Activated CD4-positive, alpha-beta memory T cell treated with anti-CD3 and anti-CD28 coated beads, Interleukin-2, amount 10 ng/mL, durations not matched to agents 7 days and 5 days (primary cell): Measurements from ENCODE around the gene ARHGEF40. TPM values are rescaled to one million over a fixed set of nuclear protein-coding genes. Genes with fewer than 3 reads are reported as not detected.

Source experiments
- CTCF ChIA-PET: fragments of 350-600 bp; sonication (Branson Sonifier 250); formaldehyde crosslinking; loops from one replicate; lab custom pipeline; 2021; ENCODE audit warnings: antibody characterized with exemption, inconsistent platforms; lab: Charles Lee
- POLR2A ChIA-PET: fragments of 350-600 bp; sonication (Branson Sonifier 250); formaldehyde crosslinking; loops from one replicate; lab custom pipeline; 2021; ENCODE audit warnings: antibody characterized with exemption; lab: Charles Lee
- DNase-seq: peaks from one replicate; pipeline ENCODE4 v3.0.0-alpha.2; 2020
- H3K27ac Mint-ChIP-seq: one replicate; pipeline ENCODE4 v1.8.0; 2021; ENCODE audit warnings: mild to moderate bottlenecking, mixed read lengths
- H3K27me3 Mint-ChIP-seq: one replicate; pipeline ENCODE4 v1.8.0; 2021; ENCODE audit warnings: mixed read lengths
- H3K36me3 Mint-ChIP-seq: one replicate; pipeline ENCODE4 v1.8.0; 2021; ENCODE audit warnings: low read depth, mixed read lengths
- H3K4me1 Mint-ChIP-seq: one replicate; pipeline ENCODE4 v1.8.0; 2021; ENCODE audit warnings: mixed read lengths
- H3K4me3 Mint-ChIP-seq: one replicate; pipeline ENCODE4 v1.8.0; 2021; ENCODE audit warnings: mild to moderate bottlenecking, mixed read lengths
- H3K9me3 Mint-ChIP-seq: one replicate; pipeline ENCODE4 v1.8.0; 2021; ENCODE audit warnings: mixed read lengths
- total RNA-seq, 2 experiments: library from RNA; stranded (reverse); gene quantifications; one replicate each; pipeline ENCODE4 v1.2.3, GENCODE V29; 2021

ARHGEF40 gene
- total RNA-seq, 2 experiments from 2014 or later, result 0.18 to 0.28 TPM

DNA sequence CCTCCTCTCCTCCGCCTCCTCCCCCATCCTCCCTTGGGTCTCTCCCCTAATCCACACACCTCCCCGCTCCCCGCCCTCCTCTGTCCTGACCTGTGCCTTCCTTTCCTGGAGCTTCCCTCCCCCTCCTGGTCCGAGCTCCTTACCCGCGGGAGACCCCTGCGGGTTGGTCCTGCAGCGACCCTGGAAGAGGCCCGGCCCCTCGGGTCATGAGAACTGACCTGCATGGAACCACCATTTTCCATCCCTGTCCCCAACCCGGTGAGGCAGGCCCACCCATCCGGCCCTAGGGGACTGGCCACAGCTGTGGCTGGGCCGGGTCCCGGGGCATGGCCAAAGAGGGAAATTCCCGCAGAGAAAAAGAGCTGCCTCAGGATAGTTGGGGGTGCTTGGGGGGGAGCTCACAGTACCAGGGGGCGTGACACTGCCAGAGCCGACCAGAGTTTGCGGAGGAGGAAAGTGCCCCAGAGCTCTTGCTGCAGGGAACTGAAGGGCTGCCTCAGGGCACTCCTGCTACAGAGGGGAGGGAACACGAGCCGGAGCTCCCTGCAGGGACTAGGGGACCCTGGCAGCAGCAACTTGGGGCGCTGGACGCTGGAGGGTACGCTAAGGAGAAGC, 613 bp downstream of the ARHGEF40 start:
- peaks cover 39% of the 10 kb centered on the region for H3K4me1 Mint-ChIP-seq
- peaks cover 72% of the 10 kb centered on the region for H3K27me3 Mint-ChIP-seq
- CTCF ChIA-PET, result interaction anchor here (0.9 to 3.7 kb wide), 9 partner anchors 17 to 64 kb away, joined by 3 to 20 read pairs (median 4); no protein-coding TSS in a partner anchor
- no peaks in the 10 kb centered on the region for H3K9me3 Mint-ChIP-seq
- POLR2A ChIA-PET, result interaction anchor here (0.8 to 3.0 kb wide), 10 partner anchors 9 to 77 kb away, joined by 3 to 19 read pairs (median 4); no protein-coding TSS in a partner anchor
- peak overlapping the region; percentile 65 for H3K4me3 Mint-ChIP-seq
- peaks cover 2% of the 10 kb centered on the region for H3K36me3 Mint-ChIP-seq
- H3K27ac Mint-ChIP-seq, result peak overlapping the region; percentile 6
- no peak for DNase-seq

GRCh38 chr14:21071225-21072030, 1.3 kb downstream of the ARHGEF40 start:
- Mint-ChIP-seq H3K27ac (no peak overlapping the region), H3K9me3 (no peaks in the 10 kb centered on the region), H3K4me3 (peak overlapping the region; percentile 65), H3K36me3 (peaks cover 2% of the 10 kb centered on the region), H3K27me3 (peaks cover 67% of the 10 kb centered on the region), H3K4me1 (peaks cover 39% of the 10 kb centered on the region)
- CTCF ChIA-PET, result interaction anchor here (0.9 to 3.7 kb wide), 10 partner anchors 16 to 65 kb away, joined by 3 to 20 read pairs (median 4); partner anchors contain the start of gene TMEM253
- POLR2A ChIA-PET, result interaction anchor here (1.0 to 3.0 kb wide), 8 partner anchors 10 to 78 kb away, joined by 3 to 19 read pairs (median 4); no protein-coding TSS in a partner anchor
- peak; percentile 66 for DNase-seq

- Mint-ChIP-seq H3K27me3 (peaks cover 61% of the 10 kb centered on the region), H3K4me3 (peak overlapping the region; percentile 65), H3K9me3 (no peaks in the 10 kb centered on the region), H3K27ac (no peak overlapping the region), H3K4me1 (peaks cover 39% of the 10 kb centered on the region), H3K36me3 (peaks cover 2% of the 10 kb centered on the region)
- no peak for DNase-seq
- POLR2A ChIA-PET, result interaction anchor here (1.1 to 3.0 kb wide), 6 partner anchors 10 to 56 kb away, joined by 3 to 19 read pairs (median 6); no protein-coding TSS in a partner anchor
- CTCF ChIA-PET, result interaction anchor here (0.9 to 3.7 kb wide), 10 partner anchors 15 to 66 kb away, joined by 3 to 20 read pairs (median 4); partner anchors contain the start of gene TMEM253
Measured at GRCh38 chr14:21072031-21072473, 1.9 kb downstream of the ARHGEF40 start.

DNA sequence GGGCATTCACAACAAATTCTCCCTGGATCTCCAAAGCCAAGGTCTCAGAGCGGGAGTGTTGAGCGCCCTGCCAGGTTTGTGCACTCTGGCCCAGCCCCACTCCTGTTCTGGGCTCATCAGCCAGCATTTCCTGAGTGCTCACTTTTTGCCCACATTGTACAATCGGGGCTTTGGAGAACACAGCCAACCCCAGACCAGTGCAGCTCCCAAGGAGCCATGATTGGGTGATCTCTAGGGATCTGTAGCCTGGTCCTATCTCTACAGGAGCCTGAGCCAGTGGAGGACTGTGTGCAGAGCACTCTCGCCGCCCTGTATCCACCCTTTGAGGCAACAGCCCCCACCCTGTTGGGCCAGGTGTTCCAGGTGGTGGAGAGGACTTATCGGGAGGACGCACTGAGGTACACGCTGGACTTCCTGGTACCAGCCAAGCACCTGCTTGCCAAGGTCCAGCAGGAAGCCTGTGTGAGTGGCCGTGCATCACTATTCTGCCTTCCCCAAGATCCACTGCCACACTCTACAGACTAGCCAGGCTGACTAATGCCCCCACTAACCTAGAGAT, 2.8 kb downstream of the ARHGEF40 start:
- Mint-ChIP-seq H3K9me3 (no peaks in the 10 kb centered on the region), H3K4me3 (no peak overlapping the region), H3K27ac (no peak overlapping the region), H3K27me3 (peaks cover 54% of the 10 kb centered on the region), H3K4me1 (peaks cover 39% of the 10 kb centered on the region), H3K36me3 (peaks cover 2% of the 10 kb centered on the region)
- DNase-seq, result no peak
- POLR2A ChIA-PET, result interaction anchor here (1.4 to 3.0 kb wide), 3 partner anchors 11 to 16 kb away, joined by 3 to 19 read pairs (median 9); no protein-coding TSS in a partner anchor
- CTCF ChIA-PET, result interaction anchor here (1.4 to 3.7 kb wide), 2 partner anchors 29 to 31 kb away, joined by 3 to 20 read pairs; partner anchors contain the start of gene TMEM253

- CTCF ChIA-PET, result no interaction called here
- H3K4me1 Mint-ChIP-seq, result peaks cover 34% of the 10 kb centered on the region
- no peak overlapping the region for H3K4me3 Mint-ChIP-seq
- no peak for DNase-seq
- H3K27me3 Mint-ChIP-seq, result peaks cover 45% of the 10 kb centered on the region
- no peaks in the 10 kb centered on the region for H3K9me3 Mint-ChIP-seq
- H3K36me3 Mint-ChIP-seq, result no peaks in the 10 kb centered on the region
- POLR2A ChIA-PET, result interaction anchor here (1.4 kb wide), 1 partner anchor 13 kb away, joined by 3 read pairs; no protein-coding TSS in a partner anchor
- H3K27ac Mint-ChIP-seq, result no peak overlapping the region
Measured at GRCh38 chr14:21073921-21074320, 3.8 kb downstream of the ARHGEF40 start.

- no peak overlapping the region for H3K4me3 Mint-ChIP-seq
- POLR2A ChIA-PET, result interaction anchor here (1.4 kb wide), 1 partner anchor 13 kb away, joined by 3 read pairs; no protein-coding TSS in a partner anchor
- no peak overlapping the region for H3K27ac Mint-ChIP-seq
- H3K36me3 Mint-ChIP-seq, result no peaks in the 10 kb centered on the region
- H3K9me3 Mint-ChIP-seq, result no peaks in the 10 kb centered on the region
- H3K4me1 Mint-ChIP-seq, result peaks cover 27% of the 10 kb centered on the region
- H3K27me3 Mint-ChIP-seq, result peaks cover 38% of the 10 kb centered on the region
- DNase-seq, result no peak
- CTCF ChIA-PET, result interaction anchor here (1.1 kb wide), 1 partner anchor 30 kb away, joined by 4 read pairs; no protein-coding TSS in a partner anchor
Measured at GRCh38 chr14:21074398-21075272, 4.5 kb downstream of the ARHGEF40 start.

DNA sequence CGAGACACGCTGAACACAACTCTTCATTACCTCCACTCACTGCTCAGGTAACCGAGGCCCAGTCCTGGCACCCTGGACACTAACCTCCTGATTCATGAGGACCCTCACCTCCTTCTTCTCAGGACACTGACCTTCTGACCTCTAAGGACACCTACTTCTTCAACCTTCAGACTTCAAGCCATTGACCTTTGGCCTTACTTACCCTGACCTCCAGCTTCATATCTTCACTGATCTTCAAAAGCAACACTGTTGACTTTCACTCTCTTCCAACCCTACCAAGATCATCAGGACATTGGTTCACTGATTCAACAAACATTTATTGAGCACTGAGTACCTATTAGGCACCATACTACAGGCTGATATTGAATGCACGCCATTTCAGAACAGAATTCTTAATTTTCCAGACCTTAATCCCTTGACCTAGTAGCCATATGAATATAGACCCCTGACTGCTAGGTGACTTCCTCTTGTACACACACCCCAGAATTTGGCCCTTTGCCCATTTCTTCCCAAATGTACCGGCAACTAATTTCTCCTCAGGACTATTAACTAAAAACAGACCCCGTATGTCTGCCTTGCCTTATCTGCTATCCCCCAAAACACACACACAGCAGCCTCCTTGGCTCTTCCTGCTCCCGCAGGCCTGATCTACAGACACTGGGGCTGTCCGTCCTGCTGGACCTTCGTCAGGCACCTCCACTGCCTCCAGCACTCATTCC, 5.8 kb downstream of the ARHGEF40 start:
- Mint-ChIP-seq H3K36me3 (no peaks in the 10 kb centered on the region), H3K27ac (no peak overlapping the region), H3K4me3 (no peak overlapping the region), H3K9me3 (no peaks in the 10 kb centered on the region), H3K4me1 (peaks cover 18% of the 10 kb centered on the region), H3K27me3 (peaks cover 30% of the 10 kb centered on the region)
- POLR2A ChIA-PET, result no interaction called here
- no peak for DNase-seq
- CTCF ChIA-PET, result no interaction called here

GRCh38 chr14:21077672-21078071, 7.6 kb downstream of the ARHGEF40 start:
- peaks cover 12% of the 10 kb centered on the region for H3K27me3 Mint-ChIP-seq
- DNase-seq, result no peak
- no peak overlapping the region for H3K27ac Mint-ChIP-seq
- ChIA-PET CTCF (no interaction called here), POLR2A (no interaction called here)
- no peaks in the 10 kb centered on the region for H3K9me3 Mint-ChIP-seq
- no peaks in the 10 kb centered on the region for H3K4me1 Mint-ChIP-seq
- H3K4me3 Mint-ChIP-seq, result no peak overlapping the region
- H3K36me3 Mint-ChIP-seq, result no peaks in the 10 kb centered on the region

DNA sequence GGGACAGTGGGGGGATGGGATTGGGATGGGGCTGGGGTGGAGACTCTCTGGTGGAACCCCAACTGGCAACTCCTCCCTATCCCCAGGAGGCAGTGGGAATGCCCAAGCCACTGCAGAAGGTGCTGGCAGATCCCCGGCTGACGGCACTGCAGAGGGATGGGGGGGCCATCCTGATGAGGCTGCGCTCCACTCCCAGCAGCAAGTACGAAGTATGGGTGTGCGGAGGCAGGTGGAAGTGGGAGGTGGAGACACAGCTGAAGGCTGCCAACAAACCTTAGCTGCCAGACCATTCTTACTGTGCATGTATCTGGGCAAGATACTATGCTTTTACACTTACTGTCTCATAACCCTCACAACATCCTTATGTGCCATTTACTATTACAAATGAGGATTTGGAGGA, 8.2 kb downstream of the ARHGEF40 start:
- DNase-seq, result no peak
- Mint-ChIP-seq H3K4me3 (no peak overlapping the region), H3K27ac (no peak overlapping the region), H3K4me1 (no peaks in the 10 kb centered on the region), H3K36me3 (no peaks in the 10 kb centered on the region), H3K9me3 (no peaks in the 10 kb centered on the region), H3K27me3 (peaks cover 7% of the 10 kb centered on the region)
- POLR2A ChIA-PET, result interaction anchor here (0.8 kb wide), 1 partner anchor 9 kb away, joined by 4 read pairs; no protein-coding TSS in a partner anchor
- CTCF ChIA-PET, result no interaction called here

- POLR2A ChIA-PET, result interaction anchor here (0.8 kb wide), 1 partner anchor 9 kb away, joined by 4 read pairs; no protein-coding TSS in a partner anchor
- CTCF ChIA-PET, result interaction anchor here (1.1 to 1.4 kb wide), 2 partner anchors 10 to 64 kb away, joined by 3 read pairs; no protein-coding TSS in a partner anchor
- H3K9me3 Mint-ChIP-seq, result no peaks in the 10 kb centered on the region
- H3K4me1 Mint-ChIP-seq, result no peaks in the 10 kb centered on the region
- no peak overlapping the region for H3K27ac Mint-ChIP-seq
- no peak overlapping the region for H3K4me3 Mint-ChIP-seq
- no peaks in the 10 kb centered on the region for H3K36me3 Mint-ChIP-seq
- no peak for DNase-seq
- peaks cover 3% of the 10 kb centered on the region for H3K27me3 Mint-ChIP-seq
Measured at GRCh38 chr14:21078726-21079125, 8.6 kb downstream of the ARHGEF40 start.

- peaks cover 1% of the 10 kb centered on the region for H3K27me3 Mint-ChIP-seq
- H3K27ac Mint-ChIP-seq, result no peak overlapping the region
- no peak overlapping the region for H3K4me3 Mint-ChIP-seq
- H3K4me1 Mint-ChIP-seq, result peaks cover 3% of the 10 kb centered on the region
- ChIA-PET CTCF (no interaction called here), POLR2A (no interaction called here)
- no peak for DNase-seq
- H3K9me3 Mint-ChIP-seq, result no peaks in the 10 kb centered on the region
- H3K36me3 Mint-ChIP-seq, result no peaks in the 10 kb centered on the region
Measured at GRCh38 chr14:21081521-21082142, 11.5 kb downstream of the ARHGEF40 start.
